IMR-90 (cell line): ENCODE data around the gene IRGQ. TPM values are rescaled to one million over a fixed set of nuclear protein-coding genes. Genes with fewer than 3 reads are reported as not detected.

Source experiments
- ATAC-seq: fragments of 200-7000 bp; cut with Tn5 transposase; 2 replicates; pipeline ENCODE4 v1.9.1; 2020; ENCODE audit warnings: low read depth, mild to moderate bottlenecking, moderate library complexity
- BruUV-seq: library from RNA; stranded (reverse); fragments of 400-500 nt; replicated peaks from 2 replicates; lab custom pipeline; 2021; lab: Mats Ljungman, UMichigan
- CTCF ChIA-PET: fragments of 300-600 bp; formaldehyde crosslinking; extraction: SDS; loops from one replicate; lab custom pipeline; 2021; ENCODE audit warnings: antibody characterized with exemption; lab: Yijun Ruan, JAX
- POLR2A ChIA-PET: fragments of 300-600 bp; sonication (Branson Sonifier 250); formaldehyde crosslinking; loops from one replicate; lab custom pipeline; 2022; ENCODE audit warnings: antibody characterized with exemption; ENCODE audit not compliant: unreplicated experiment; lab: Charles Lee
- DNase-seq: peaks from one replicate; pipeline ENCODE4 v3.0.0; 2013
- H2AFZ ChIP-seq: replicated peaks from 2 replicates; pipeline ENCODE3; 2013; ENCODE audit warnings: low read length, mild to moderate bottlenecking; ENCODE audit not compliant: poor library complexity
- H2AK5ac ChIP-seq: 2 replicates; pipeline ENCODE4 v1.6.1; 2013; ENCODE audit warnings: low read depth, low read length, inconsistent platforms
- H2AK9ac ChIP-seq: replicated peaks from 2 replicates; pipeline ENCODE3; 2013; ENCODE audit warnings: mild to moderate bottlenecking, low read depth, low read length, moderate library complexity; ENCODE audit not compliant: poor library complexity
- H2BK120ac ChIP-seq: 2 replicates; pipeline ENCODE4 v1.6.1; 2013; ENCODE audit warnings: low read depth, low read length, inconsistent platforms
- H2BK15ac ChIP-seq: 3 replicates; pipeline ENCODE4 v1.6.1; 2013; ENCODE audit warnings: low read depth, low read length, inconsistent platforms
- H2BK20ac ChIP-seq: 2 replicates; pipeline ENCODE4 v1.6.1; 2013; ENCODE audit warnings: low read depth, mild to moderate bottlenecking, inconsistent platforms, low read length, moderate library complexity
- H2BK5ac ChIP-seq: 2 replicates; pipeline ENCODE4 v1.6.1; 2013; ENCODE audit warnings: mild to moderate bottlenecking, low read depth, low read length, inconsistent platforms; ENCODE audit not compliant: poor library complexity, severe bottlenecking
- H3K14ac ChIP-seq: replicated peaks from 2 replicates; pipeline ENCODE4 v1.6.1; 2013; ENCODE audit warnings: low read depth, low read length, inconsistent platforms
- H3K18ac ChIP-seq: 2 replicates; pipeline ENCODE4 v1.6.1; 2013; ENCODE audit warnings: low read depth, low read length, control low read depth
- H3K23ac ChIP-seq: 2 replicates; pipeline ENCODE4 v1.6.1; 2013; ENCODE audit warnings: low read depth, low read length, inconsistent platforms
- H3K27ac ChIP-seq: 2 replicates; pipeline ENCODE4 v1.5.1; 2013; ENCODE audit warnings: mild to moderate bottlenecking, control low read depth, low read length; ENCODE audit not compliant: insufficient read depth
- H3K27me3 ChIP-seq: 2 replicates; pipeline ENCODE4 v1.6.1; 2013; ENCODE audit warnings: low read length; ENCODE audit not compliant: control insufficient read depth, insufficient read depth
- H3K36me3 ChIP-seq: 2 replicates; pipeline ENCODE4 v1.6.1; 2013; ENCODE audit warnings: low read length, mixed read lengths; ENCODE audit not compliant: control insufficient read depth, insufficient read depth
- H3K4ac ChIP-seq: 2 replicates; pipeline ENCODE4 v1.6.1; 2013; ENCODE audit warnings: low read depth, low read length, inconsistent platforms
- H3K4me1 ChIP-seq: 2 replicates; pipeline ENCODE4 v1.6.1; 2013; ENCODE audit warnings: low read length, mixed read lengths; ENCODE audit not compliant: control insufficient read depth, insufficient read depth
- H3K4me2 ChIP-seq: 2 replicates; pipeline ENCODE4 v1.6.1; 2013; ENCODE audit warnings: low read depth, mild to moderate bottlenecking, control low read depth, low read length, moderate library complexity
- H3K4me3 ChIP-seq: 2 replicates; pipeline ENCODE4 v1.5.1; 2013; ENCODE audit warnings: low read depth, mild to moderate bottlenecking, control low read depth, low read length, moderate library complexity; ENCODE audit not compliant: insufficient read depth
- H3K56ac ChIP-seq: 2 replicates; pipeline ENCODE4 v1.6.1; 2013; ENCODE audit warnings: low read length, inconsistent platforms; ENCODE audit not compliant: insufficient read depth; ENCODE audit errors: extremely low read depth
- H3K79me1 ChIP-seq, 2 experiments: 2 replicates each; pipeline ENCODE4 v1.6.1; 2013; ENCODE audit warnings: low read length in 2 of 2, inconsistent platforms in 1 of 2, low read depth in 1 of 2
- H3K9ac ChIP-seq: 2 replicates; pipeline ENCODE4 v1.6.1; 2013; ENCODE audit warnings: low read depth, low read length, control low read depth
- H3K9me1 ChIP-seq: 2 replicates; pipeline ENCODE4 v1.6.1; 2013; ENCODE audit warnings: low read length, inconsistent platforms; ENCODE audit not compliant: insufficient read depth
- H3K9me3 ChIP-seq: 2 replicates; pipeline ENCODE4 v1.6.1; 2013; ENCODE audit warnings: low read length; ENCODE audit not compliant: control insufficient read depth, insufficient read depth
- H4K20me1 ChIP-seq: 2 replicates; pipeline ENCODE4 v1.6.1; 2013; ENCODE audit warnings: low read length, inconsistent platforms; ENCODE audit not compliant: insufficient read depth
- H4K5ac ChIP-seq: 2 replicates; pipeline ENCODE4 v1.6.1; 2013; ENCODE audit warnings: mild to moderate bottlenecking, low read depth, low read length, control low read depth
- H4K8ac ChIP-seq, 2 experiments: 2 replicates each; pipeline ENCODE4 v1.6.1; 2013; ENCODE audit warnings: low read depth in 2 of 2, low read length in 2 of 2, control low read depth in 1 of 2, inconsistent platforms in 1 of 2
- H4K91ac ChIP-seq: 2 replicates; pipeline ENCODE4 v1.6.1; 2013; ENCODE audit warnings: low read depth, low read length, inconsistent platforms; ENCODE audit not compliant: insufficient read depth
- CEBPB ChIP-seq: IDR thresholded peaks from 2 replicates; pipeline ENCODE4 v1.6.1; 2012; ENCODE audit warnings: low read depth, low read length, improper control_type of control experiment
- RFX5 ChIP-seq: IDR thresholded peaks from 2 replicates; pipeline ENCODE4 v1.8.0; 2012; ENCODE audit warnings: low read depth, mild to moderate bottlenecking, low read length, moderate library complexity
- WGBS, 2 experiments: methylation state at CpG; one replicate each; pipeline versions ENCODE4 v1.1.5 to v1.1.7; 2013; ENCODE audit warnings: missing lambda C conversion rate in 2 of 2; ENCODE audit not compliant: insufficient read length in 1 of 2; ENCODE audit errors: extremely low coverage in 2 of 2; 5-methylcytosine and 5-hydroxymethylcytosine counted together
- dilution Hi-C: fragments of 300-500 bp; cut with HindIII; formaldehyde crosslinking; loops from one replicate; pipeline ENCODE4 v1.14.3; 2018; ENCODE audit warnings: low sequenced_read_pairs; ENCODE audit not compliant: unreplicated experiment
- in situ Hi-C: fragments of 300-500 bp; cut with MboI; formaldehyde crosslinking; loops from 3 replicates; pipeline ENCODE4 v1.14.3; 2019; ENCODE audit warnings: low sequenced_read_pairs, inconsistent platforms, mixed read lengths
- intact Hi-C: fragments of 100-400 bp; cut with micrococcal nuclease; formaldehyde crosslinking; loops from 2 replicates; pipeline ENCODE4 v1.10.0; 2022
- polyA plus RNA-seq, 3 experiments: library from polyadenylated mRNA; depleted of rRNA; stranded (reverse); fragments of >200 nt; gene quantifications; 2 replicates each; pipeline ENCODE4 v1.2.3, GENCODE V29; 2012; ENCODE audit warnings: low replicate concordance in 1 of 3
- total RNA-seq: library from RNA; depleted of rRNA; stranded (reverse); fragments of >200 nt; gene quantifications from 2 replicates; pipeline ENCODE4 v1.2.3, GENCODE V29; 2012

Gene IRGQ
- total and polyA plus RNA-seq, 2 of the 4 experiments (the other 2 are of a cell fraction), result 9.0 to 9.9 TPM

DNA sequence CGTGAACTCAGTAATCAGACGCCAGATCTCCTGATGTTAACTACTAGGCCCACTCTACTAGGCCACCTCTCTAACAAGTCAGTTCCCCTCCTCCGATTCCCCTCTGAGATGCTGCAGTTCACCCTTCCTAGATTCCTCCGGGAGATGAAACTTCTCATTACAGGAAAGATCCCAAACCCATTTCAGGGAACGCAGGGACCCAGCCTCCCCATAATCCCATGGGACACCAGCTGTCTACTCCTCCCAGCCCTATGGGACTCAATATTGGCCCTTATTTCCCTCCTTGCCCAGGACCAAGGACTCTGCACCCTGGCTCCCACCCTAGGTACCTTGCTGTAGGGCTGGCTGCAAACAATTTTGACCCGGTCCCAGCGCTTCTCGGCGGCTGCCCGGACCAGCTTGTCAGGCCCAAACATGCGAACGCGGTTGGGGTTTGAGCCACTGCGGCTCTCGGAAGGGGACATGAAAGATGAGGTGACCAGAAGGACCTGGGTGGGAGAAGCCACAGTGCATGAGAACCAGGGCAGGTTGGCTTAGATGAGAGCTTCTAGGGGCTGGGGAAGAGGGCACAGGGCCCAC lies 41.5 kb downstream of the IRGQ start:
- H3K23ac ChIP-seq, result no peak overlapping the region
- CTCF ChIA-PET, result interaction anchor here (1.1 to 3.4 kb wide), 4 partner anchors 13 to 41 kb away, joined by 4 to 29 read pairs (median 10); partner anchors contain the start of genes IRGQ and ZNF576
- H4K5ac ChIP-seq, result no peak overlapping the region
- H3K56ac ChIP-seq, result no peak overlapping the region
- H3K9me3 ChIP-seq, result no peaks in the 10 kb centered on the region
- H2AK5ac ChIP-seq, result no peak overlapping the region
- H2BK5ac ChIP-seq, result no peak overlapping the region
- in situ Hi-C loops, result loop anchor here (5.0 kb wide), 1 partner anchor 98 kb away; no protein-coding TSS in a partner anchor
- no TSS peak for BruUV-seq
- peaks cover 31% of the 10 kb centered on the region for H3K36me3 ChIP-seq
- dilution Hi-C loops, result no loop called here
- H3K4me1 ChIP-seq, result peaks cover 2% of the 10 kb centered on the region; the same call in 1 of the 2 replicates
- H2BK15ac ChIP-seq, result no peak overlapping the region
- H3K4ac ChIP-seq, result no peak overlapping the region
- H3K4me3 ChIP-seq, result no peak overlapping the region
- intact Hi-C loops, result no loop called here
- no peak for ATAC-seq
- DNase-seq, result no peak
- no peaks in the 10 kb centered on the region for H3K27me3 ChIP-seq
- TF ChIP-seq RFX5, result no peak
- no peak for TF ChIP-seq CEBPB
- peaks cover 7 to 10% of the 10 kb centered on the region in 2 experiments; a peak in 3 of 4 replicates for H3K79me1 ChIP-seq
- H2BK120ac ChIP-seq, result no peak overlapping the region
- H3K9ac ChIP-seq, result no peak overlapping the region
- no peak overlapping the region for H3K18ac ChIP-seq
- no peak overlapping the region for H3K4me2 ChIP-seq
- no peak overlapping the region for H4K91ac ChIP-seq
- H3K27ac ChIP-seq, result no peak overlapping the region
- no peak overlapping the region for H2BK20ac ChIP-seq
- H4K20me1 ChIP-seq, result no peaks in the 10 kb centered on the region
- H2AK9ac ChIP-seq, result no peak overlapping the region
- no peak overlapping the region for H4K8ac ChIP-seq
- POLR2A ChIA-PET, result no interaction called here
- no peaks in the 10 kb centered on the region for H3K9me1 ChIP-seq
- no peak overlapping the region for H3K14ac ChIP-seq
- H2AFZ ChIP-seq, result no peak overlapping the region
- 96% methylated on average over 13 of the region's 15 CpGs; no CpG with 5 or more reads in 1 of the 2 experiments for WGBS, 2 experiments
